Measurements from ENCODE around the gene EIF4H.
A peak's percentile ranks its signal among the peaks of the same experiment; 100 is the strongest.
"Not testable (repeated sequence)": the region's sequence is repeated elsewhere in the genome, so short reads cannot be mapped to it uniquely, and the experiment has no call there.

Gene EIF4H

GRCh38 chr7:74149071-74149470 lies 25.1 kb upstream of the EIF4H start:
- no peak overlapping the region for H2AFZ ChIP-seq (ENCODE audit: low read length, unreplicated experiment)
- no peaks in the 10 kb centered on the region for H3K79me2 ChIP-seq (ENCODE audit: control insufficient read depth, insufficient read depth, low read length, unreplicated experiment)
- no peak overlapping the region for H3K4me3 ChIP-seq (ENCODE audit: low read depth, low read length)
- no peaks in the 10 kb centered on the region for H3K27me3 ChIP-seq (ENCODE audit: insufficient read depth, low read length)
- H3K36me3 ChIP-seq (ENCODE audit: insufficient read depth, low read length), result no peaks in the 10 kb centered on the region
- no peaks in the 10 kb centered on the region for H3K4me1 ChIP-seq (ENCODE audit: control insufficient read depth, insufficient read depth, low read length, unreplicated experiment)
- H3K27ac ChIP-seq (ENCODE audit: low read depth, low read length), result no peak overlapping the region

DNA sequence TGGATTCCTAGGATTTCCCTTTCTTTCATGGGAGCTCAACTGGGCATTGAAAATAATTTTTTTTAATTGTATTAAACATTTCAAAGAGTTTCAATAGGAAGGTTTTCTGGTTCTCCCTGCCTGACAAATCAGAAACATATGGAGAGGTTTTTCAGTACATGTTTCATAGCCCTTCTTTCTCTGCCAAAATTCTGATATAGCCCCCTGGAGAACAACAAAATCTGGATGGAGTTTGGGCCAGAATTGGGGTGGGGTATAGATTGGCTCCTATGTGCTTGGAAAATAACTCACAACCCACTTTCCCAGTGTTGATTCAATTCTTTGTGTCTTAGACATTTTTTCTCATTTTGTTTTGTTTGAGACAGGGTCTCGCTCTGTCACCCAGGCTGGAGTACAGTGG lies 24.6 kb upstream of the EIF4H start:
- no peak overlapping the region for H3K27ac ChIP-seq (ENCODE audit: low read depth, low read length)
- no peak overlapping the region for H3K4me3 ChIP-seq (ENCODE audit: low read depth, low read length)
- no peaks in the 10 kb centered on the region for H3K79me2 ChIP-seq (ENCODE audit: control insufficient read depth, insufficient read depth, low read length, unreplicated experiment)
- no peak overlapping the region for H2AFZ ChIP-seq (ENCODE audit: low read length, unreplicated experiment)
- H3K27me3 ChIP-seq (ENCODE audit: insufficient read depth, low read length), result no peaks in the 10 kb centered on the region
- no peaks in the 10 kb centered on the region for H3K4me1 ChIP-seq (ENCODE audit: control insufficient read depth, insufficient read depth, low read length, unreplicated experiment)
- no peaks in the 10 kb centered on the region for H3K36me3 ChIP-seq (ENCODE audit: insufficient read depth, low read length)

GRCh38 chr7:74153736-74154135 lies 20.4 kb upstream of the EIF4H start:
- H2AFZ ChIP-seq (ENCODE audit: low read length, unreplicated experiment), result no peak overlapping the region
- no peak overlapping the region for H3K4me3 ChIP-seq (ENCODE audit: low read depth, low read length)
- H3K79me2 ChIP-seq (ENCODE audit: control insufficient read depth, insufficient read depth, low read length, unreplicated experiment), result no peaks in the 10 kb centered on the region
- no peaks in the 10 kb centered on the region for H3K27me3 ChIP-seq (ENCODE audit: insufficient read depth, low read length)
- no peaks in the 10 kb centered on the region for H3K4me1 ChIP-seq (ENCODE audit: control insufficient read depth, insufficient read depth, low read length, unreplicated experiment)
- H3K27ac ChIP-seq (ENCODE audit: low read depth, low read length), result no peak overlapping the region
- H3K36me3 ChIP-seq (ENCODE audit: insufficient read depth, low read length), result no peaks in the 10 kb centered on the region

DNA sequence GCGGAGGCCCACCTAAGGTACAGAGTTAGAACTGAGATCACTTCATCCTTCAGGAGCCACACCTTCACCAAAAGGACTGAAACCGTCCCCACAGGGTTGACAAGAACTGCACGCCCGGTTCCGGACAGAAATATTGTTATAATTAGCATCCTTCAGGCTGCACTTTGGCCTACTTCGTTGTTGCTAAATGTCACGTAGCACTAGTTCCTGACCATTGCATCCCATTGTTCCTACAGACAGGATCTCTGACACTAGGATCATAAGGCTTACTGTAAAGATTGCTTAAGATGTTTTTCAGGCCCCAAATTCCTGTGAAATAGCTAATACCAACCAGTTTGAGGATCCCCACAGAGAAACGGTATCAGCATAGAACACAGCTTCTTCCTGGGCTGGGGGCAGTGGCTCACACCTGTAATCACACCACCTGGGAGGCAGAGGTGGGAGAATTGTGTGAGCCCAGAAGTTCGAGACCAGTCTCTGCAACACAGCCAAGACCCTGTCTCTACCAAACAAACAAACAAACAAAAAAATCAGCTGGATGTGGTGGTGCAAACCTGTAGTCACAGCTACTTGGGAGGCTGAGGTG lies 18.3 kb upstream of the EIF4H start:
- Histone ChIP-seq H3K4me3 (ENCODE audit: low read depth, low read length) (no peak overlapping the region), H3K36me3 (ENCODE audit: insufficient read depth, low read length) (no peaks in the 10 kb centered on the region), H3K27me3 (ENCODE audit: insufficient read depth, low read length) (no peaks in the 10 kb centered on the region), H3K79me2 (ENCODE audit: control insufficient read depth, insufficient read depth, low read length, unreplicated experiment) (no peaks in the 10 kb centered on the region), H2AFZ (ENCODE audit: low read length, unreplicated experiment) (no peak overlapping the region), H3K4me1 (ENCODE audit: control insufficient read depth, insufficient read depth, low read length, unreplicated experiment) (no peaks in the 10 kb centered on the region), H3K27ac (ENCODE audit: low read depth, low read length) (no peak overlapping the region)

GRCh38 chr7:74157605-74158004 lies 16.6 kb upstream of the EIF4H start:
- H3K27ac ChIP-seq (ENCODE audit: low read depth, low read length), result no peak overlapping the region
- H2AFZ ChIP-seq (ENCODE audit: low read length, unreplicated experiment), result no peak overlapping the region
- H3K36me3 ChIP-seq (ENCODE audit: insufficient read depth, low read length), result no peaks in the 10 kb centered on the region
- no peak overlapping the region for H3K4me3 ChIP-seq (ENCODE audit: low read depth, low read length)
- no peaks in the 10 kb centered on the region for H3K27me3 ChIP-seq (ENCODE audit: insufficient read depth, low read length)
- no peaks in the 10 kb centered on the region for H3K4me1 ChIP-seq (ENCODE audit: control insufficient read depth, insufficient read depth, low read length, unreplicated experiment)
- H3K79me2 ChIP-seq (ENCODE audit: control insufficient read depth, insufficient read depth, low read length, unreplicated experiment), result no peaks in the 10 kb centered on the region

DNA sequence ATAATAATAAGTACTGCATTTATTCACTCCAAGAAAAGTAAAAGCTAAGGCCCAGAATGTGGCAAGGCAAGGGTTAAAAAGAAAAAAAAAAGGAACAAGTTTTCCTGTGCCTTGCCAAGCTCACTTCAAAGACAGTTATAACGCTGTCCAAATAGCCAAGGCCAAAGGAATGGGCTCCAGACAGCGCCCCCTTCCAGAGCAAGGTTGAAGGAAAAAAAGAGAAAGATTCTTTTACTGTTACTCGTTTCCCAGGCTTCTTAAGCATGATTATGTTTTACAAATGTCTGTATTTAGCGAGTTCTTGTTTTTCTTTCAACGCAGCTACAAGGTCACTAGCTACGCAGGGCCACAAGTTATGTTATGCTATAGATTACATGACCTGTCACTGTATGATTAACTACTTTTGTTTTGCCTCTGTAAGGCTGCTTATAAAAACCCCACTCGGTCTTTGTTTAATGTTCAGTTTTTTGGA lies 9.1 kb upstream of the EIF4H start:
- H3K79me2 ChIP-seq (ENCODE audit: control insufficient read depth, insufficient read depth, low read length, unreplicated experiment), result no peaks in the 10 kb centered on the region
- no peaks in the 10 kb centered on the region for H3K27me3 ChIP-seq (ENCODE audit: insufficient read depth, low read length)
- no peaks in the 10 kb centered on the region for H3K36me3 ChIP-seq (ENCODE audit: insufficient read depth, low read length)
- no peaks in the 10 kb centered on the region for H3K4me1 ChIP-seq (ENCODE audit: control insufficient read depth, insufficient read depth, low read length, unreplicated experiment)
- H3K4me3 ChIP-seq (ENCODE audit: low read depth, low read length), result no peak overlapping the region
- no peak overlapping the region for H2AFZ ChIP-seq (ENCODE audit: low read length, unreplicated experiment)
- no peak overlapping the region for H3K27ac ChIP-seq (ENCODE audit: low read depth, low read length)

DNA sequence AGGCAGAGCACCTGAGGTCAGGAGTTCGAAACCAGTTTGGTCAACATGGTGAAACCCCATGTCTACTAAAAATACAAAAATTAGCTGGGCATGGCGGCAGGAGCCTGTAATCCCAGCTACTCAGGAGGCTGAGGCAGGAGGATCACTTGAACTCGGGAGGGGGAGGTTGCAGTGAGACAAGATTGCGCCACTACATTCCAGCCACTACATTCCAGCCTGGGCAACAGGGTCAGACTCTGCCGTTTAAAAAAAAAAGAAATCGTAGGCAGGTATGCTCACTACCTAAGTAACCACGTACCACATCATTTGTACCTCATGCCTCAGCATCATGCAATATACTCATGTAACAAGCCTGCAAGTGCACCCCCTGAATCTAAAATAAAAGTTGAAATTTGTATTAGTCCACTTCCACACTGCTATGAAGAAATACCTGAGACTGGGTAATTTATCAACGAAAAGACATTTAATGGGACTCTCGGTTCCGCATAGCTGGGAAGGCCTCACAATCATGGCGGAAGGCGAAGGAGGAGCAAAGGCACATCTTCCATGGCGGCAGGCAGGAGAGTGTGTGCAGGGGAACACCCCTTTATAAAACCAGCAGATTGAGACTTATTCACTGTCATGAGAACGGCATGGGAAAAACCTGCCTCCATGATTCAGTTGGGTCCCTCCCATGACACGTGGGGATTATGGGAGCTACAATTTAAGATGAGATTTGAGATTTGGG lies 8.1 kb upstream of the EIF4H start:
- no peaks in the 10 kb centered on the region for H3K27me3 ChIP-seq (ENCODE audit: insufficient read depth, low read length)
- H3K36me3 ChIP-seq (ENCODE audit: insufficient read depth, low read length), result no peaks in the 10 kb centered on the region
- no peak overlapping the region for H3K4me3 ChIP-seq (ENCODE audit: low read depth, low read length)
- H3K27ac ChIP-seq (ENCODE audit: low read depth, low read length), result no peak overlapping the region
- H2AFZ ChIP-seq (ENCODE audit: low read length, unreplicated experiment), result no peak overlapping the region
- no peaks in the 10 kb centered on the region for H3K79me2 ChIP-seq (ENCODE audit: control insufficient read depth, insufficient read depth, low read length, unreplicated experiment)
- H3K4me1 ChIP-seq (ENCODE audit: control insufficient read depth, insufficient read depth, low read length, unreplicated experiment), result no peaks in the 10 kb centered on the region

GRCh38 chr7:74167324-74167723 lies 6.8 kb upstream of the EIF4H start:
- H3K79me2 ChIP-seq (ENCODE audit: control insufficient read depth, insufficient read depth, low read length, unreplicated experiment); H3K27ac ChIP-seq (ENCODE audit: low read depth, low read length); H3K36me3 ChIP-seq (ENCODE audit: insufficient read depth, low read length); H3K27me3 ChIP-seq (ENCODE audit: insufficient read depth, low read length); H3K4me3 ChIP-seq (ENCODE audit: low read depth, low read length); H3K4me1 ChIP-seq (ENCODE audit: control insufficient read depth, insufficient read depth, low read length, unreplicated experiment); H2AFZ ChIP-seq (ENCODE audit: low read length, unreplicated experiment): not testable (repeated sequence)

- peaks cover 46% of the 10 kb centered on the region for H3K79me2 ChIP-seq (ENCODE audit: control insufficient read depth, insufficient read depth, low read length, unreplicated experiment)
Observed at GRCh38 chr7:74173074-74173473, 1.1 kb upstream of the EIF4H start.

GRCh38 chr7:74173491-74173865 lies 678 bp upstream of the EIF4H start:
- H3K79me2 ChIP-seq (ENCODE audit: control insufficient read depth, insufficient read depth, low read length, unreplicated experiment), result peaks cover 50% of the 10 kb centered on the region
- no peaks in the 10 kb centered on the region for H3K27me3 ChIP-seq (ENCODE audit: insufficient read depth, low read length)
- H2AFZ ChIP-seq (ENCODE audit: low read length, unreplicated experiment), result peak overlapping the region; percentile 79
- peaks cover 32% of the 10 kb centered on the region for H3K4me1 ChIP-seq (ENCODE audit: control insufficient read depth, insufficient read depth, low read length, unreplicated experiment)
- H3K27ac ChIP-seq (ENCODE audit: low read depth, low read length), result peak overlapping the region; percentile 61
- H3K36me3 ChIP-seq (ENCODE audit: insufficient read depth, low read length), result peaks cover 15% of the 10 kb centered on the region
- peak overlapping the region; percentile 89 for H3K4me3 ChIP-seq (ENCODE audit: low read depth, low read length)

More at GRCh38 chr7:74173074-74173473, 1.1 kb upstream of the EIF4H start:
- Histone ChIP-seq H3K27ac (ENCODE audit: low read depth, low read length) (no peak overlapping the region), H3K36me3 (ENCODE audit: insufficient read depth, low read length) (peaks cover 15% of the 10 kb centered on the region), H3K4me1 (ENCODE audit: control insufficient read depth, insufficient read depth, low read length, unreplicated experiment) (peaks cover 31% of the 10 kb centered on the region), H3K27me3 (ENCODE audit: insufficient read depth, low read length) (no peaks in the 10 kb centered on the region), H3K4me3 (ENCODE audit: low read depth, low read length) (peak overlapping the region; percentile 89), H2AFZ (ENCODE audit: low read length, unreplicated experiment) (no peak overlapping the region)

DNA sequence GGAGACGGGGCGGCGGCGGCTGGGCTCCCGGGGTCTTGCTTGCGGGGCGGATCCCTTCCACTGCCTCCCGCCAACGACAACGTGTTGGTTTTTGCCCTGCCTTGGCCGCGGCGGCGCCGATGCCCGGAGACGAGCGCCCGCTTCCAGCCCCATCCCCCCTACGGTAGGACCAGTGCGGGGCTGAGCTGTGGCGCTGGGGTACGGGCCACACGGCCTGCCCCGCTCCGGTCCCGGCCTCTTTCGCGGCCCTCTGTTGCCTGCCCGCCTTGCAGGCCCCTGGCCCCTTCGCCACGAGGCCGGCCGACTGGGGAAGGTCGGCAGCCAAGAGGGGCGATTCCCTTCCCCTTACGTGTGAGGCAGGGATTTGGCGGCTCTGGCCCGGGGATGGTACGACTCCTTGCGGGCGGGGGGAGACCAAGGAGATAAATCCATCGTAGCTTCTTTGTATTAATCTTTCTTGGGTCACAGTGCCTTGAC lies 488 bp downstream of the EIF4H start:
- H3K27ac ChIP-seq (ENCODE audit: low read depth, low read length), result peak overlapping the region; percentile 83
- H3K27me3 ChIP-seq (ENCODE audit: insufficient read depth, low read length), result no peaks in the 10 kb centered on the region
- peaks cover 23% of the 10 kb centered on the region for H3K36me3 ChIP-seq (ENCODE audit: insufficient read depth, low read length)
- H3K4me1 ChIP-seq (ENCODE audit: control insufficient read depth, insufficient read depth, low read length, unreplicated experiment), result peaks cover 40% of the 10 kb centered on the region
- no peak overlapping the region for H2AFZ ChIP-seq (ENCODE audit: low read length, unreplicated experiment)
- H3K79me2 ChIP-seq (ENCODE audit: control insufficient read depth, insufficient read depth, low read length, unreplicated experiment), result peaks cover 62% of the 10 kb centered on the region
- peak overlapping the region; percentile 89 for H3K4me3 ChIP-seq (ENCODE audit: low read depth, low read length)
